ENCODE results near the gene BCKDHB. TPM values are rescaled to one million over a fixed set of nuclear protein-coding genes. Genes with fewer than 3 reads are reported as not detected.

Gene BCKDHB
- total RNA-seq, 1 experiment from 2014 or later = 17.7 TPM

DNA sequence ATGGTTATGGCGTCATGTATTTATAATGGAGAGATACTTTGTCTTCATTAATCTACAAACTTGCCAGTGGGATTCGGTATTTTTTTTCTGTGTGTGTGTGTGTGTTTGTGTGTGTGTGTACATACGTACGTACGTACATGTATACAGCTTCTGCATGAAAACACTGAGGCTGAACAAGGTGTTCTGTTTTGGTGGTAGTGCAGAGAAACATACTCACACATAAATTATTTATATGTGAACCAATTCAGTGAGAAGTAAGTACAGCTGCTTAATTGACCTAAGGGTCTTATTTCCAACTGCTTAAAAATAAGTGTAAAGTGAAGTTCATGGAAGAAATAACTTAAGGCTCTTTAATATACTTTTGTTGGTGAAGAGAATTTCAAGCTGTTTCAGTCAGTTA lies 234.2 kb downstream of the BCKDHB start:
- DNase-seq (ENCODE audit: unreplicated experiment) = no peak
- CTCF ChIA-PET = interaction anchor here (0.6 kb wide), 1 partner anchor 837 kb away, joined by 3 read pairs; no protein-coding TSS in a partner anchor
- POLR2A ChIA-PET = interaction anchor here (1.9 kb wide), 1 partner anchor 9 kb away, joined by 4 read pairs; no protein-coding TSS in a partner anchor
- H3K4me3 Mint-ChIP-seq (ENCODE audit: unreplicated experiment) = no peak overlapping the region
- intact Hi-C loops (cut with micrococcal nuclease) = no loop called here
- no peak overlapping the region for H3K27ac Mint-ChIP-seq (ENCODE audit: low read depth, unreplicated experiment)
- H3K4me1 Mint-ChIP-seq (ENCODE audit: insufficient read depth, unreplicated experiment) = no peaks in the 10 kb centered on the region
- H3K27me3 Mint-ChIP-seq (ENCODE audit: insufficient read depth, unreplicated experiment) = no peaks in the 10 kb centered on the region
- no peaks in the 10 kb centered on the region for H3K36me3 Mint-ChIP-seq (ENCODE audit: insufficient read depth, unreplicated experiment)
- H3K9me3 Mint-ChIP-seq (ENCODE audit: unreplicated experiment) = no peaks in the 10 kb centered on the region
- no TSS peak for BruUV-seq (replicated peaks)
- TF ChIP-seq, protein P1, sequence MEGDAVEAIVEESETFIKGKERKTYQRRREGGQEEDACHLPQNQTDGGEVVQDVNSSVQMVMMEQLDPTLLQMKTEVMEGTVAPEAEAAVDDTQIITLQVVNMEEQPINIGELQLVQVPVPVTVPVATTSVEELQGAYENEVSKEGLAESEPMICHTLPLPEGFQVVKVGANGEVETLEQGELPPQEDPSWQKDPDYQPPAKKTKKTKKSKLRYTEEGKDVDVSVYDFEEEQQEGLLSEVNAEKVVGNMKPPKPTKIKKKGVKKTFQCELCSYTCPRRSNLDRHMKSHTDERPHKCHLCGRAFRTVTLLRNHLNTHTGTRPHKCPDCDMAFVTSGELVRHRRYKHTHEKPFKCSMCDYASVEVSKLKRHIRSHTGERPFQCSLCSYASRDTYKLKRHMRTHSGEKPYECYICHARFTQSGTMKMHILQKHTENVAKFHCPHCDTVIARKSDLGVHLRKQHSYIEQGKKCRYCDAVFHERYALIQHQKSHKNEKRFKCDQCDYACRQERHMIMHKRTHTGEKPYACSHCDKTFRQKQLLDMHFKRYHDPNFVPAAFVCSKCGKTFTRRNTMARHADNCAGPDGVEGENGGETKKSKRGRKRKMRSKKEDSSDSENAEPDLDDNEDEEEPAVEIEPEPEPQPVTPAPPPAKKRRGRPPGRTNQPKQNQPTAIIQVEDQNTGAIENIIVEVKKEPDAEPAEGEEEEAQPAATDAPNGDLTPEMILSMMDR (IDR thresholded peaks at IDR 0.05; ENCODE audit: unreplicated experiment) = no peak

DNA sequence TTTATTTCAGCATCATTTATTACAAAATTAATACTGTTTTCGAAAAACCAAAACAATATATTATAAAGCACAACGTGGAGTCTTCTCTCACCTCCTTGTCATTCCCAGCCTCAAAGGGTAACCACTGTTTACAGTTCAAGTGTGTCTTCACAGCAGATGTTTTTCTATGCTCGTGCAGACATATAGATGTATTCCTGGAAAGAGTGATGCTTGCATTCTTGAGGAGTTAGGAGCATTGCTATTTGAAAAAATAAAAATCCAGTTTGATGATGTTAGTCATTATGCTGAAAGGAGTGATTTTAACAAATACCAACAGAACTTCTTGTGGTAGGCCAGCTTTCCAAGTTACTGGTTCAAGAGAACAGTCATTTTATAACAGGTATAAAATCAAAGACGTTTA lies 234.9 kb downstream of the BCKDHB start:
- CTCF ChIA-PET = interaction anchor here (0.6 kb wide), 1 partner anchor 837 kb away, joined by 3 read pairs; no protein-coding TSS in a partner anchor
- no peaks in the 10 kb centered on the region for H3K9me3 Mint-ChIP-seq (ENCODE audit: unreplicated experiment)
- no peaks in the 10 kb centered on the region for H3K4me1 Mint-ChIP-seq (ENCODE audit: insufficient read depth, unreplicated experiment)
- POLR2A ChIA-PET = interaction anchor here (1.9 kb wide), 1 partner anchor 10 kb away, joined by 4 read pairs; no protein-coding TSS in a partner anchor
- BruUV-seq (replicated peaks) = no TSS peak
- intact Hi-C loops (cut with micrococcal nuclease) = no loop called here
- no peaks in the 10 kb centered on the region for H3K36me3 Mint-ChIP-seq (ENCODE audit: insufficient read depth, unreplicated experiment)
- TF ChIP-seq, protein P1 (IDR thresholded peaks at IDR 0.05; ENCODE audit: unreplicated experiment) = no peak
- H3K4me3 Mint-ChIP-seq (ENCODE audit: unreplicated experiment) = no peak overlapping the region
- H3K27me3 Mint-ChIP-seq (ENCODE audit: insufficient read depth, unreplicated experiment) = no peaks in the 10 kb centered on the region
- no peak for DNase-seq (ENCODE audit: unreplicated experiment)
- H3K27ac Mint-ChIP-seq (ENCODE audit: low read depth, unreplicated experiment) = no peak overlapping the region

DNA sequence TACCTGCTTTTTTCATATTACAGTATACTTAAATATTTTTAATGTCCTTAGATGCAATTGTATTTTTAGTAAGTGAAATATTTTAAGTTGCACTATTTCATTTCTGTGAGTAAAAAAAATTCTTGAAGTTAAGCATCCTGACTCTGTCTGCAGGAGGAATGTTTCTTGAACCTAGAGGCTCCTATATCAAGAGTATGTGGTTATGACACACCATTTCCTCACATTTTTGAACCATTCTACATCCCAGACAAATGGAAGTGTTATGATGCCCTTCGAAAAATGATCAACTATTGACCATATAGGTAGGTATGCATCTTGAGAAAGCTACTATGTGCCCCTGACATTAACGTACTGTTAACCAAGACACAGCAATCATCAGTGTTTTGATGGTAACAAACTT lies 237.0 kb downstream of the BCKDHB start:
- CTCF ChIA-PET = interaction anchor here (0.7 kb wide), 1 partner anchor 12 kb away, joined by 3 read pairs; no protein-coding TSS in a partner anchor
- Mint-ChIP-seq H3K9me3 (ENCODE audit: unreplicated experiment) (no peaks in the 10 kb centered on the region), H3K36me3 (ENCODE audit: insufficient read depth, unreplicated experiment) (no peaks in the 10 kb centered on the region), H3K27me3 (ENCODE audit: insufficient read depth, unreplicated experiment) (no peaks in the 10 kb centered on the region), H3K4me3 (ENCODE audit: unreplicated experiment) (no peak overlapping the region), H3K27ac (ENCODE audit: low read depth, unreplicated experiment) (no peak overlapping the region), H3K4me1 (ENCODE audit: insufficient read depth, unreplicated experiment) (peaks cover 4% of the 10 kb centered on the region)
- intact Hi-C loops (cut with micrococcal nuclease) = no loop called here
- TF ChIP-seq, protein P1 (IDR thresholded peaks at IDR 0.05; ENCODE audit: unreplicated experiment) = no peak
- POLR2A ChIA-PET = interaction anchor here (0.6 kb wide), 1 partner anchor 11 kb away, joined by 3 read pairs; no protein-coding TSS in a partner anchor
- DNase-seq (ENCODE audit: unreplicated experiment) = no peak
- no TSS peak for BruUV-seq (replicated peaks)

DNA sequence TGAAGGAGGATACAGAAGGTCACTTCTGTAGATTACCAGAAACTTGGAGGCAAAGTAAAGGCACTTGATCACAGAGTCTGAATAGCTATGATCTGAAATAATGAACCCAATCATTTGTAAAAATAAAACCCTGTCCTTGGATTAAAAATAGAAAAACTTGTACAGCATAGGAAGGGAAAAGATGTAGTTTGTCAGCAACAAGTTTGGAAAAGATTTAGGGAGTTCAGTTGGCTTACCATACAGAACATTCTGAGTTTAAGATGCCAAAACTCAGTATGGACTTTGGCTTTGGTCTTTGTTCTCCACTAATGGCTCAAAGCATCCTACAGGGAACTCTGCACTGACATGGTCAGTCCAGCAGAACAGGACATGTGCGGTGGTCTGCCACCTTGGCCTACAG lies 240.6 kb downstream of the BCKDHB start:
- ChIA-PET CTCF (interaction anchor here (2.2 kb wide), 1 partner anchor 10 kb away, joined by 8 read pairs; no protein-coding TSS in a partner anchor), POLR2A (no interaction called here)
- no peaks in the 10 kb centered on the region for H3K9me3 Mint-ChIP-seq (ENCODE audit: unreplicated experiment)
- peaks cover 4% of the 10 kb centered on the region for H3K4me1 Mint-ChIP-seq (ENCODE audit: insufficient read depth, unreplicated experiment)
- intact Hi-C loops (cut with micrococcal nuclease) = no loop called here
- TF ChIP-seq, protein P1 (IDR thresholded peaks at IDR 0.05; ENCODE audit: unreplicated experiment) = no peak
- no TSS peak for BruUV-seq (replicated peaks)
- no peaks in the 10 kb centered on the region for H3K36me3 Mint-ChIP-seq (ENCODE audit: insufficient read depth, unreplicated experiment)
- no peak for DNase-seq (ENCODE audit: unreplicated experiment)
- no peak overlapping the region for H3K27ac Mint-ChIP-seq (ENCODE audit: low read depth, unreplicated experiment)
- H3K4me3 Mint-ChIP-seq (ENCODE audit: unreplicated experiment) = no peak overlapping the region
- no peaks in the 10 kb centered on the region for H3K27me3 Mint-ChIP-seq (ENCODE audit: insufficient read depth, unreplicated experiment)
